Right ventricle myocardium inferior (tissue), 1 donor: Measurements from ENCODE around the gene ZNF513. TPM values are rescaled to one million over a fixed set of nuclear protein-coding genes. Genes with fewer than 3 reads are reported as not detected.

Source experiments
- ATAC-seq: fragments of 200-7000 bp; cut with Tn5 transposase; one replicate; pipeline ENCODE4 v1.9.1; 2020; ENCODE audit warnings: mild to moderate bottlenecking, moderate library complexity
- DNase-seq: peaks from one replicate; pipeline ENCODE4 v3.0.0; 2021; ENCODE audit errors: missing footprints
- intact Hi-C: fragments of 100-400 bp; cut with DNase I; formaldehyde crosslinking; loops from one replicate; pipeline ENCODE4 v1.11.0; 2022
- total RNA-seq: library from RNA; stranded (reverse); fragmentation: NEBNext Ultra II Directional; extraction: Animal tissue kit (Norgen Biotek cat#: 25700); gene quantifications from one replicate; pipeline ENCODE4 v1.2.1, GENCODE V29; 2021
- donor health status: DM: no; HTN: yes; CAD: no; lungs with severe emphysema.

The ZNF513 gene
- total RNA-seq, 1 donor from 2014 or later: 6.8 TPM

DNA sequence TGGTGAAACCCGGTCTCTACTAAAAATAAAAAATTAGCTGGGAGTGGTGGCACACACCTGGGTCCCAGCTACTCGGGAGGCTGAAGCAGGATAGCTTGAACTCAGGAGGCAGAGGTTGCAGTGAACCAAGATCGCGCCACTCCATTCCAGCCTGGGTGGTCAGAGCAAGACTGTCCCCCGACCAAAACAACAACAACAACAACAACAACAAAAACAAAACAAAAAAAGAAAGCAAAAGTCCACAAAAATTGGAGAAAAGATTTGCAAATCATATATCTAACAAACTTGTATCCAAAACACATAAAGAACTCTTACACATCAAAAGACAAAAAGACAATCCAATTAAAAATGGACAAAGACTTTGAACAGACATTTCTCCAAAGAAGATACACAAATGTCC, 18.4 kb upstream of the ZNF513 start:
- no peak for ATAC-seq
- intact Hi-C loops: no loop called here
- no peak for DNase-seq

GRCh38 chr2:27393225-27393624, 12.7 kb upstream of the ZNF513 start:
- no peak for DNase-seq
- intact Hi-C loops: no loop called here
- no peak for ATAC-seq

GRCh38 chr2:27390822-27391679, 10.5 kb upstream of the ZNF513 start:
- ATAC-seq (no peak), DNase-seq (no peak)
- intact Hi-C loops: no loop called here

- no peak for DNase-seq
- no peak for ATAC-seq
- intact Hi-C loops: loop anchor here (2.0 kb wide), 1 partner anchor 27 kb away; the partner anchor contains the start of gene PPM1G
Measured at GRCh38 chr2:27381577-27382181, 1.1 kb upstream of the ZNF513 start.

DNA sequence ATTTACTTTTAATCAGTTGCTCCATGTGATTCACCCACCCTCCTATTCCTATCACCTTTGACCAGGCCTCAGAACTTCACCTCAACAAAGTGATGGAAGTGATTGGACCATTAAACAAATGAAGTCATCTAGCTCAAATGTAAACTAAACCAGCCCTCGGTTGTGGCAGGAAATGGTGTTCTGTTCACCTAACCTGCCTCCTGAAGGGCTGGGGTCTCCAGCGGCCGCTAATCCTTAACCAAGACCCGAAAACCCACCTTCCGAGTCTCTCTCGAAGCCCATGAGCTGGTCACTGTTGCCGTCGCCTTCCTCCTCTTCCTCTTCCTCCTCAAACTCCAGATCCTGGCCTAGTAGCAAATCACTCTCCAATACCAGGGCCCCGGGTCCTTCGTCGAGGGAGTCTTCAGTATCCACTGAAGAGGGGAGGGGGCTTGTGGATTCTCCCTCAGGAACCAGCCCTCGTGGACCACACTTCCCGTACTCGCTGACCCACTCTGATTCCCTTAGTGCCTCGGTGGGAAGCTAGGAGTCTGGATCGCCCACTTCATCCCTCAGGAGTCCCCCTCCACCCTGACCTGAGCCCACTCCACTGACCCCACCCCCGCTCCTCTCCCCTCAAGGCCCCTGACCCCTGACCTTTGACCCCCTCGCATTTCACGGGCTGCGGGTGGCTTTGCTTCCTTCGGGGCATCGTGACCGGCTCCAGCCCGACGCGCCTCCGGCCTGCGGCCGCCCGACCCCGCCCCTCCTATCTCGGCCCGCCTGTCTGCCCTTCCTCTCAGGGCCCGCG, 503 bp downstream of the ZNF513 start:
- intact Hi-C loops: loop anchor here (2.0 kb wide), 1 partner anchor 29 kb away; the partner anchor contains the start of gene PPM1G
- ATAC-seq (no peak), DNase-seq (peak; percentile 86)

DNA sequence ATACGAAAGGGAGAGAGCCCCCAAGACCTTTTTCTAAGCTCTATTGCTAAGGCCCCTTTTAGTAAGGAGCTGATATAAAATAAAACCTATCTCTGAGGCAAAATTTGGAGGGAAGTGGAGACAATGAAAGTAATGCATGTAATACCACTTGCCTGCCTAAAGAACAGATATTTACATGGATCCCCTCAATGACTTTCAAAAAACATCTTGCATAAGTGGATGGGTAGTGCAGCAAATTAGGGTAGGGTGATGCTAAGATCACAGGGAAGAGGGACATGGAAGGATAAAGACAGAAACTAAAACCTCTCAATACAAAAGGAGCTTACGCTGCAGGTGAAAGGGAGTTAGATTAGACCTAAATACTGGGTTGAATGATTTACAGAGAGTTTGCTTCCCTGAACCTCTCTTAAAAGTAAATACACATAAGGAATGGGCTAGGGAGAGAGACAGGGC, 1.1 kb downstream of the ZNF513 start:
- no peak for DNase-seq
- intact Hi-C loops: no loop called here
- no peak for ATAC-seq

DNA sequence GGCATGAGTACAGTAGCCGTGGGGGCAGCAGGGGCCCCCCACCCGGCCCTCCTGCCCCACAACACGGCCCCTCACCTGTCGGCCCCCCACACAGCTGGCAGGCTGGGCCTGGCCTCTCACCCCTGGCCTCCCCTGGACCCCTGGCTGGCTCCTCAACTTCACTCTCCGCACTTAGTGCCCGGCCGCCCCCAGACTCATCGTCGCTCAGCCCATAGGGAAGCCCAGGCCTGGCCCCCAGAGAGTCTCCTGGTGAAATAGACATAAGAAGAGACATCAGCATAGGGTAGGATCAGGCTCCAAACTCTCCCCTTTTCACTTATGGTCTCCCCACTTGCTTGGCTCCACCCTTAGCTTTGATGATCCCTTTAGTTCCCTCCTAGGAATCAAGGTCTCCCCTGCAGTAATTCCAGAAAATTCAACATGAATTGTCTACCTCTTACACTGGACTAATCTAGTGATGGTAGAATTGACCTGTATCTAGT, 1.7 kb downstream of the ZNF513 start:
- ATAC-seq: no peak
- no peak for DNase-seq
- intact Hi-C loops: no loop called here

DNA sequence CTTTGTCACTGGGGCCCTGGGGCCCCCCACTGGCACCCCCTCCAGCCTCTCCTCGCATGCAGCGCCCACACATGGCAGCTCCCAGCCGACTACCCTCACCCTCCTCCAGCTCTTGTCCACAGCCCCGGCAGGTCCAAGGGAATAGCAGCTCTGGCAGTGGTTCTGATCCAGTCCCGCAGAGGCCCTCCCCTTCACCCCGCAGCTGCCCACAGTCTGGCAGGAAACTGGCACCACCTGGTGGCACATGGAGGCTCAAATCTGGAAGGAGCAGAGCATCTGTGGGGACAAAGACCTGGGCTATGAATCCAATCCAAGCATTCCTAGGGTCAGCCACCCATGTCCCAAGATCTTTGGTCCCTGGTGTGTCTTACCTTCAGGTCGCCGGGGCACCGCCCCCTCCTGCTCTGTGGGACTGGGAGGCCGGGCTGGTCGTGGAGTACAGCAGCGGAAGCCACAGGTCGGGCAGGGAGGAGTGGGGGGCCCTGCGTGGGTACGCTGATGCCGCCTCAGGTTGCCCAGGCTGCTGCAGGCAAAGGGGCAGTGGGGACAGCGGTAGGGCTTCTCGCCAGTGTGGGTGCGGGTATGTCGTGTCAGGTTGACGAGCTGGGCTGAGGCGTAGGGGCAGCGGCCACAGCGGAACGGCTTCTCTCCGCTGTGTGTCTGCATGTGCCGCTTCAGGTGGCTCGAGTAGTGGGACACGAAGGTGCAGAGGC, 2.3 kb downstream of the ZNF513 start:
- DNase-seq (peak; percentile 68), ATAC-seq (no peak)
- intact Hi-C loops: no loop called here

- DNase-seq (no peak), ATAC-seq (no peak)
- intact Hi-C loops: no loop called here
Measured at GRCh38 chr2:27377618-27378095, 2.9 kb downstream of the ZNF513 start.

- intact Hi-C loops: no loop called here
- no peak for ATAC-seq
Measured at GRCh38 chr2:27376866-27377617, 3.5 kb downstream of the ZNF513 start.

GRCh38 chr2:27376151-27376865, 4.2 kb downstream of the ZNF513 start:
- DNase-seq: no peak
- intact Hi-C loops: no loop called here
- ATAC-seq: no peak

More at GRCh38 chr2:27376866-27377617, 3.5 kb downstream of the ZNF513 start:
- no peak for DNase-seq

GRCh38 chr2:27375513-27376099, 4.9 kb downstream of the ZNF513 start:
- ATAC-seq: no peak
- intact Hi-C loops: no loop called here
- DNase-seq: no peak

- intact Hi-C loops: loop anchor here (5.0 kb wide), 2 partner anchors 54 to 161 kb away; partner anchors contain the start of genes ATRAID, NRBP1 and SLC5A6
- ATAC-seq (no peak), DNase-seq (no peak)
Measured at GRCh38 chr2:27373567-27373966, 7.0 kb downstream of the ZNF513 start.

DNA sequence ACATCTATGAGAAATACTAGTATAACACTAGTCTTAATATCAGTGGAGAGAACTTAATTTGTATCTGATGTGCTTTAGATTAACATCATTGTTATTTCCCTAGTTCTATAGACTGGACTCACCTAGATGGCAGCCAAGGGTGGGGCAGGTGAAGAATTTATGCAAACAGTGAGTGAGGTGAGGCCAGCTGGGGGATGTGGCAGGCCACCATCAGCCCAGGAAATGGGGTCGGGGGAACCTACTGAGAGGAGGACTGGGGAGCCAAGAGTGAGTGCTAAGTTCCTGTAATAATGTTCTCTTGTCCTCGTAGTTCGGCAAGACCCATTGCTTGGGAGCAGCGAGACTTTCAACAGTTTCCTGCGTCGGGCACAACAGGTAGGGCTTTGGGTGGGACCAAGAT, 7.6 kb downstream of the ZNF513 start:
- intact Hi-C loops: loop anchor here (5.0 kb wide), 2 partner anchors 54 to 161 kb away; partner anchors contain the start of genes ATRAID, NRBP1 and SLC5A6
- ATAC-seq (no peak), DNase-seq (no peak)

DNA sequence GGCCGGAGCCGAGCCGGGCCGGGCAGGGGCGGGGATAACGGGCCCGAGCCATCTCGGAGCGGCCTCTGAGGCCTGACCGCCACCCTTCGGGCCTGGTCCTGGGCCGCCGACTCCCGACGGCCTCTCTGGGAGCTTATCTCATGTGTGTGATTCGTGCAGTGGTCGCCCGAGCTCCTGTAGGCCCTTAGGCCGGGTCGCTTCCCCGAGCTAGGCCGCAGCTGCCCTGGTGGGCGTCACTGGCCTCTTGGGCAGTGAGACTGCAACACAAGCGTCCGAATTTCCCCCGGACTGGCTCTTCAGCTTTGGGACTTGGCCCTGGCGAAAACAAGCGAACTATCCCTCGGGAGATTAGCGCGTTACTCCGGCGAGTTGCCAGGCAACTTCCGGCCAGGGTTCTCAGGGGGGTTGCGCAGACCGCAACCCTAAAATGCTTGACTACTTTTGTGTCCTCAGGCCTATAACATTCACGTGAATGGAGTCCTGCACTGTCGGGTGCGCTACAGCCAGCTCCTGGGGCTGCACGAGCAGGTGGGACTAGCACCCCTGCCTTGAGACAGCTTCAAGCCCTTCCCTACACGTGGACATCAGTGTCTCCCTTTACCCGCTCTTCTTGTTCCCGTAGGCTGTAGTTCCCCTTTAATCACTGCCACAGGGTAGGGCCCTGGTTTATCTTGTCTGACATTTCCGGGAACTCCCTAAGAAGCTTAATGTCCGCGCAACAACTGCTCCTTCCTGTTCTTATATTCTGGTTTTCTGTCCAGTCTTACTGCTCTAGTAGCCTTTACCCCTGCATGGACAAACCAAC, 9.5 kb downstream of the ZNF513 start:
- intact Hi-C loops: loop anchor here (2.0 to 5.0 kb wide), 5 partner anchors 14 to 159 kb away; partner anchors contain the start of genes ATRAID, GTF3C2, MPV17 and NRBP1
- ATAC-seq (peak; percentile 25), DNase-seq (no peak)
